K562 treated with DMSO at 1 percent for 12 hours (cell line): ENCODE measurements around the gene GABRP. TPM values are rescaled to one million over a fixed set of nuclear protein-coding genes. Genes with fewer than 3 reads are reported as not detected.

Experiments
- total RNA-seq: library from RNA; unstranded; fragments of 300-600 nt; gene quantifications from 2 replicates; pipeline ENCODE4 v1.2.3, GENCODE V29; 2022; ENCODE audit not compliant: insufficient read depth

The GABRP gene, protein sequence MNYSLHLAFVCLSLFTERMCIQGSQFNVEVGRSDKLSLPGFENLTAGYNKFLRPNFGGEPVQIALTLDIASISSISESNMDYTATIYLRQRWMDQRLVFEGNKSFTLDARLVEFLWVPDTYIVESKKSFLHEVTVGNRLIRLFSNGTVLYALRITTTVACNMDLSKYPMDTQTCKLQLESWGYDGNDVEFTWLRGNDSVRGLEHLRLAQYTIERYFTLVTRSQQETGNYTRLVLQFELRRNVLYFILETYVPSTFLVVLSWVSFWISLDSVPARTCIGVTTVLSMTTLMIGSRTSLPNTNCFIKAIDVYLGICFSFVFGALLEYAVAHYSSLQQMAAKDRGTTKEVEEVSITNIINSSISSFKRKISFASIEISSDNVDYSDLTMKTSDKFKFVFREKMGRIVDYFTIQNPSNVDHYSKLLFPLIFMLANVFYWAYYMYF
- not detected in 2 replicates for total RNA-seq

DNA sequence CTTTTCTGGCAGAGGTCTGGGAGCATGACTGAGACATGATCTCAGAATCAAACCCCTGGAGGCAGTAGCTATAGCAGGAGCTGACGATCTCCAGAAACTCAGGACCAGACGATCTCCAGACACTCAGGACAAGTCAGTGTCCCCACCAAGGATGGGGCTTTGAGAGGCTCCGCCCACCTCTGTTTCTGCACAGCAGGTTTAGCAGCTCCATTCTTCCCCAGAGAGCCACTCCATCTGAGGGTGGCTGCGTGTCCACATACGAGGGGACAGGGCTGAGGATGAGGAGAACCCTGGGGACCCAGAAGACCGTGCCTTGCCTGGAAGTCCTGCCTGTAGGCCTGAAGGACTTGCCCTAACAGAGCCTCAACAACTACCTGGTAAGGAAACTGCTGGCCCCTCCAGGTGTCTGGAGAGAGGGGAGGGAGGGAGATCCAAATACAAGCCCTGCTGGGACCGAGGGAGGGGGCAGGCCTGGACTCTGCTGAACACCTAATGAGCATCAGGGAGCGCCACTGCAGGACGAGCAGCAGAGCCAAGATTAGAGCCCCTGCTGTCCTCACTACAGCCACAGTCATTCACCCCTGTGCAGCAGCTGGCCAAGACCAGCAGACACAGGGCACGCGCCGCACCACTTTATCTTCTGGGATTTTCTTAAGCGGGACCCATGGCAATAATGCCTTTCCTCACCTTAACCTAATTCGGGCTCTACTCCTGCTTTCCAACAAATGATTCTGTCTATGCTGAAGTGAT, at the start of gene GABRP:
Gene GABRP (plus strand): TSS at position 228 of the 750 bp plus-strand sequence. CDS start 4,891 bp downstream, outside the sequence.

GRCh38 chr5:170861917-170862766, 78.6 kb downstream of the GABRP start, which contains the start of gene RANBP17:
RANBP17 (plus strand) TSS chr5:170862018.

Other genes starting within 250 kb of the GABRP start
- not detected in 2 replicates for gene RANBP17, start 78.3 kb downstream of the GABRP start, total RNA-seq